NB4 (cell line): Measurements from ENCODE around the gene RNU1-1.

ENCODE experiments used
- MYC ChIP-seq: IDR thresholded peaks from 2 replicates; pipeline ENCODE4 v1.6.1; 2011; ENCODE audit warnings: low read depth, low read length
- TF ChIP-seq, protein P1 (sequence below): IDR thresholded peaks from one replicate; pipeline ENCODE4 v1.5.1; 2012; ENCODE audit warnings: low read depth, low read length

DNA sequence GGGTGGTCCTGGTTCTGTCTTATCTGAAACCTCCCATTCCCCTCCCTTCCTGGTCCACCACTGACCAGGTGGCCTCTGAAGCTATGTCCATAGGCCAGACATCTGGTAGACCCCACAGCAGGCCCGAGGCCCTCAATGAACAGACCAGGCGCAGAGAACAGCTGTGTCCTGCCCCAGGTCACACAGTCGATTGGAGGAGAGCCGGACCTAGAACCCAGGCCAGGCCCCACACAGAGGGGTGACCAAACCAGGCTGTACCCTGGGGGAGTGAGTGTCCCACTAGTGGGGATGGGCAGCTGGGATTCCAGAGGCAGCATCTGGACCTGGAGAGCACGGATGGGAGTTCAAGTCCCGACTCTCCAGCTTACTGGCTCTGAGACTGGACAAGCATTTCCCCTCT is 29.2 kb downstream of the RNU1-1 start:
- TF ChIP-seq, protein P1, sequence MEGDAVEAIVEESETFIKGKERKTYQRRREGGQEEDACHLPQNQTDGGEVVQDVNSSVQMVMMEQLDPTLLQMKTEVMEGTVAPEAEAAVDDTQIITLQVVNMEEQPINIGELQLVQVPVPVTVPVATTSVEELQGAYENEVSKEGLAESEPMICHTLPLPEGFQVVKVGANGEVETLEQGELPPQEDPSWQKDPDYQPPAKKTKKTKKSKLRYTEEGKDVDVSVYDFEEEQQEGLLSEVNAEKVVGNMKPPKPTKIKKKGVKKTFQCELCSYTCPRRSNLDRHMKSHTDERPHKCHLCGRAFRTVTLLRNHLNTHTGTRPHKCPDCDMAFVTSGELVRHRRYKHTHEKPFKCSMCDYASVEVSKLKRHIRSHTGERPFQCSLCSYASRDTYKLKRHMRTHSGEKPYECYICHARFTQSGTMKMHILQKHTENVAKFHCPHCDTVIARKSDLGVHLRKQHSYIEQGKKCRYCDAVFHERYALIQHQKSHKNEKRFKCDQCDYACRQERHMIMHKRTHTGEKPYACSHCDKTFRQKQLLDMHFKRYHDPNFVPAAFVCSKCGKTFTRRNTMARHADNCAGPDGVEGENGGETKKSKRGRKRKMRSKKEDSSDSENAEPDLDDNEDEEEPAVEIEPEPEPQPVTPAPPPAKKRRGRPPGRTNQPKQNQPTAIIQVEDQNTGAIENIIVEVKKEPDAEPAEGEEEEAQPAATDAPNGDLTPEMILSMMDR: no peak
- TF ChIP-seq MYC: no peak
